ENCODE measurements around the gene STAM2. TPM values are rescaled to one million over a fixed set of nuclear protein-coding genes. Genes with fewer than 3 reads are reported as not detected.

The STAM2 gene
- total RNA-seq, 1 experiment from 2014 or later = 14.2 TPM

GRCh38 chr2:152186262-152186661 is 10.7 kb upstream of the STAM2 start:
- H3K23me2 ChIP-seq (ENCODE audit: insufficient read length, low read depth, low read length, poor library complexity, severe bottlenecking) = no peaks in the 10 kb centered on the region

More at GRCh38 chr2:152186262-152186661, 10.7 kb upstream of the STAM2 start:
- Histone ChIP-seq H3T11ph (ENCODE audit: low read length) (no peak overlapping the region), H2BK20ac (ENCODE audit: low read depth, low read length, poor library complexity, severe bottlenecking) (no peak overlapping the region), H3K79me1 (ENCODE audit: insufficient read depth, low read depth, low read length, poor library complexity, severe bottlenecking) (no peaks in the 10 kb centered on the region), H3K23ac (ENCODE audit: insufficient read length, low read depth, low read length) (no peak overlapping the region), H3K9ac (ENCODE audit: extremely low read depth, insufficient read length, low read length) (no peak overlapping the region), H3K27ac (ENCODE audit: insufficient read length, low read depth, low read length) (no peak overlapping the region), H4K91ac (ENCODE audit: insufficient read length, low read depth, low read length) (no peak overlapping the region), H3K27me3 (ENCODE audit: insufficient read depth, low read length) (no peaks in the 10 kb centered on the region; the same call in 1 of the 2 replicates), H2BK12ac (ENCODE audit: insufficient read length, low read depth, low read length) (no peak overlapping the region), H3K18ac (ENCODE audit: insufficient read length, low read depth, low read length) (no peak overlapping the region), H2BK120ac (ENCODE audit: low read depth, low read length, poor library complexity, severe bottlenecking) (no peak overlapping the region), H3K79me2 (ENCODE audit: insufficient read depth, low read length) (no peaks in the 10 kb centered on the region), H3K9me3 (ENCODE audit: control insufficient read depth, low read depth, low read length) (peaks cover 13% of the 10 kb centered on the region), H4K8ac (replicated peaks; ENCODE audit: insufficient read length, low read depth, low read length) (no peak overlapping the region), H2AK5ac (ENCODE audit: insufficient read length, low read length) (no peak overlapping the region), H3K4ac (ENCODE audit: low read depth, low read length) (no peak overlapping the region), H3K4me2 (ENCODE audit: insufficient read depth, insufficient read length, low read length) (no peak overlapping the region), H3K14ac (ENCODE audit: insufficient read depth, low read length) (no peak overlapping the region), H2BK15ac (ENCODE audit: low read depth, low read length) (no peak overlapping the region), H4K20me1 (ENCODE audit: control insufficient read depth, insufficient read depth, insufficient read length) (no peaks in the 10 kb centered on the region), H3K4me1 (ENCODE audit: insufficient read depth, low read length) (no peaks in the 10 kb centered on the region), H4K5ac (ENCODE audit: insufficient read length, low read depth, low read length) (no peak overlapping the region), H2AFZ (ENCODE audit: low read length) (no peak overlapping the region), H2BK5ac (ENCODE audit: insufficient read length, low read length) (no peak overlapping the region), H3K56ac (ENCODE audit: insufficient read length, low read depth, low read length) (no peak overlapping the region)
- Mint-ChIP-seq H3K36me3 (ENCODE audit: insufficient read depth in 1 of 3, low read depth in 3 of 3) (peaks cover 5 to 21% (median 16%) of the 10 kb centered on the region in 3 experiments; a peak in 6 of 7 replicates), H3K27me3 (ENCODE audit: low read depth) (peaks cover 41% of the 10 kb centered on the region), H3K27ac (no peak overlapping the region), H3K9me3 (peaks cover 19 to 32% of the 10 kb centered on the region in 2 experiments), H3K4me3 (no peak overlapping the region), H3K4me1 (peaks cover 11 to 13% of the 10 kb centered on the region in 2 experiments)
- no peak for DNase-seq
- TF ChIP-seq CTCF (conservative IDR thresholded peaks at IDR 0.05) = no peak
- no CpG with 5 or more reads among the region's 3 CpGs for WGBS (ENCODE audit: extremely low coverage, insufficient read length, low lambda C conversion rate)

Data from H9 (cell line).